K562 treated with DMSO at 1 percent for 12 hours (cell line): ENCODE results near the gene EFHB. TPM values are rescaled to one million over a fixed set of nuclear protein-coding genes. Genes with fewer than 3 reads are reported as not detected.

Experiments
- total RNA-seq: library from RNA; unstranded; fragments of 300-600 nt; gene quantifications from 2 replicates; pipeline ENCODE4 v1.2.3, GENCODE V29; 2022; ENCODE audit not compliant: insufficient read depth

EFHB gene
- total RNA-seq: 0.48 and 1.6 TPM in 2 replicates

GRCh38 chr3:19934098-19934566, at the start of gene EFHB:
Gene EFHB, minus strand, starts transcription at chr3:19934217. Its CDS starts 199 bp downstream, at chr3:19934018.

DNA sequence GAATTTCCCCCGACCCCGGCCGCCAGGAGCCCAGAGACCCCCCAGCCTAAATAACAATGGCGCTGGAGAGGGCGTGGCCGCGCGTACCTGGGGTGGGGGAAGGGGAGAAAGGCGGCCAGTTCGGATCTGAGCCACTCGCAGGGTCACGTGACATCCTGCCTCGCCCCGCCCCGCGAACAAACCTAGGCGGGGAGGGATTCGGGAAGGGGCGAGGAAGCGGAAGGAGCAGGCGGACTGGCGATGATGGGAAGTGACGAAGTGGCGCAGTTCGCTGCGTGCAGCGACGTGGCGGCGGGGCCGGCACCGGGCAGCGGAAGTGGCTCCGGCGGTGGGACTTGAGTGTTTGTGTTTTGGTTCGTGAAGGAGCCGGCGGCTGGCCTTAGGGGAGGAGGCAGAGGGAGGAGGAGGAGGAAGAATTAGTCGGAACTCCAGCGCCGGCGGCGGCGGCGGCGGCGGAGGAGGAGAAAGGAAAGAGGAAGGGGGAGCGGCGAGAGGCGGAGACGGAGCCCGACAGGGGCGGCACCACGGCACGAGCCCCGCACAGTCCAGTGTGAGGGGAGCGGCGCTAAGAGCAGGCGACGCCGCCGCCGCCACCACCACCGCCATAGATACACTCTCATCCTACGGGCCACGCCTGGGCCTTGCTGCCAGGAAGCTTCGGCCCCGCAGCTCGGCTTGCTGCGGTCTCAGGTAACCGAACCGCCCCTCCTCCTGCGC, 13.0 kb upstream of the EFHB start, which contains the start of gene RAB5A:
Gene RAB5A (plus strand): TSS at position 266 of the 717 bp plus-strand sequence. CDS start 3,802 bp downstream, outside the sequence.

Other genes starting within 250 kb of the EFHB start
- gene RAB5A, start 12.9 kb upstream of the EFHB start, total RNA-seq: 14.6 and 40.3 TPM in 2 replicates
- gene PP2D1, start 78.0 kb upstream of the EFHB start, total RNA-seq: 0.39 TPM in 1 of 2 replicates, not detected in the other
- 5.8 and 24.3 TPM in 2 replicates for gene KAT2B, start 106.2 kb upstream of the EFHB start, total RNA-seq